Astrocyte (in vitro differentiated cells and primary cell): ENCODE results near the gene NSF. TPM values are rescaled to one million over a fixed set of nuclear protein-coding genes. Genes with fewer than 3 reads are reported as not detected.

Experiments
- DNase-seq: peaks from one replicate; pipeline ENCODE4 v3.0.0-alpha.2; 2010; ENCODE audit warnings: low read depth
- FAIRE-seq: peaks from 2 replicates; lab custom pipeline; 2011; peaks lifted over from hg19 to GRCh38; lab: Jason Lieb, UNC
- H2AFZ ChIP-seq: 2 replicates; pipeline ENCODE4 v1.6.0; 2012; ENCODE audit warnings: low read depth, low read length, inconsistent platforms
- H3K27ac ChIP-seq: 2 replicates; pipeline ENCODE4 v1.5.1; 2011; ENCODE audit warnings: low read depth, low read length, inconsistent platforms
- H3K27me3 ChIP-seq: 2 replicates; pipeline ENCODE4 v1.6.0; 2011; ENCODE audit warnings: low read length, inconsistent platforms; ENCODE audit not compliant: insufficient read depth
- H3K36me3 ChIP-seq: 2 replicates; pipeline ENCODE4 v1.5.1; 2011; ENCODE audit warnings: low read length, inconsistent platforms; ENCODE audit not compliant: insufficient read depth
- H3K4me1 ChIP-seq: 2 replicates; pipeline ENCODE4 v1.5.1; 2011; ENCODE audit warnings: low read length, inconsistent platforms; ENCODE audit not compliant: insufficient read depth
- H3K4me2 ChIP-seq: 2 replicates; pipeline ENCODE4 v1.6.0; 2012; ENCODE audit warnings: low read length, inconsistent platforms
- H3K4me3 ChIP-seq: 2 replicates; pipeline ENCODE4 v1.5.1; 2011; ENCODE audit warnings: low read depth, mild to moderate bottlenecking, low read length, inconsistent platforms; ENCODE audit not compliant: insufficient read depth
- H3K79me2 ChIP-seq: 2 replicates; pipeline ENCODE4 v1.6.0; 2012; ENCODE audit warnings: mild to moderate bottlenecking, low read length, inconsistent platforms; ENCODE audit not compliant: insufficient read depth
- H3K9ac ChIP-seq: 2 replicates; pipeline ENCODE4 v1.6.0; 2012; ENCODE audit warnings: mild to moderate bottlenecking, low read length, inconsistent platforms
- H3K9me3 ChIP-seq: 2 replicates; pipeline ENCODE4 v1.5.1; 2012; ENCODE audit warnings: low read depth, mild to moderate bottlenecking, low read length, inconsistent platforms; ENCODE audit not compliant: insufficient read depth
- H4K20me1 ChIP-seq: 2 replicates; pipeline ENCODE4 v1.6.0; 2012; ENCODE audit warnings: low read length, inconsistent platforms; ENCODE audit not compliant: insufficient read depth
- H3K27ac Mint-ChIP-seq: one replicate; pipeline ENCODE4 v1.8.0; 2021; ENCODE audit warnings: mild to moderate bottlenecking, mixed read lengths; ENCODE audit not compliant: unreplicated experiment
- H3K27me3 Mint-ChIP-seq: one replicate; pipeline ENCODE4 v1.8.0; 2021; ENCODE audit warnings: low read depth, mixed read lengths; ENCODE audit not compliant: unreplicated experiment
- H3K36me3 Mint-ChIP-seq: one replicate; pipeline ENCODE4 v1.8.0; 2021; ENCODE audit warnings: low read depth, mixed read lengths; ENCODE audit not compliant: unreplicated experiment
- H3K4me1 Mint-ChIP-seq: one replicate; pipeline ENCODE4 v1.8.0; 2021; ENCODE audit warnings: low read depth, mixed read lengths; ENCODE audit not compliant: unreplicated experiment
- H3K4me3 Mint-ChIP-seq: one replicate; pipeline ENCODE4 v1.8.0; 2021; ENCODE audit warnings: mild to moderate bottlenecking, moderate library complexity, mixed read lengths; ENCODE audit not compliant: unreplicated experiment
- H3K9me3 Mint-ChIP-seq: one replicate; pipeline ENCODE4 v1.8.0; 2021; ENCODE audit warnings: mild to moderate bottlenecking, mixed read lengths; ENCODE audit not compliant: unreplicated experiment
- EZH2 ChIP-seq: IDR thresholded peaks from 2 replicates; pipeline ENCODE4 v1.6.1; 2012; ENCODE audit warnings: mild to moderate bottlenecking, low read length, inconsistent platforms; ENCODE audit not compliant: insufficient read depth
- total RNA-seq: library from RNA; stranded (reverse); gene quantifications from 2 replicates; pipeline ENCODE4 v1.2.1, GENCODE V29; 2021
- TF ChIP-seq, protein P1 (sequence below): IDR thresholded peaks from 2 replicates; pipeline ENCODE4 v1.5.1; 2011; ENCODE audit warnings: low read depth, mild to moderate bottlenecking, inconsistent platforms, low read length, moderate library complexity; ENCODE audit not compliant: insufficient read depth

Gene NSF
- total RNA-seq, 1 donor from 2014 or later, result 83.4 TPM

DNA sequence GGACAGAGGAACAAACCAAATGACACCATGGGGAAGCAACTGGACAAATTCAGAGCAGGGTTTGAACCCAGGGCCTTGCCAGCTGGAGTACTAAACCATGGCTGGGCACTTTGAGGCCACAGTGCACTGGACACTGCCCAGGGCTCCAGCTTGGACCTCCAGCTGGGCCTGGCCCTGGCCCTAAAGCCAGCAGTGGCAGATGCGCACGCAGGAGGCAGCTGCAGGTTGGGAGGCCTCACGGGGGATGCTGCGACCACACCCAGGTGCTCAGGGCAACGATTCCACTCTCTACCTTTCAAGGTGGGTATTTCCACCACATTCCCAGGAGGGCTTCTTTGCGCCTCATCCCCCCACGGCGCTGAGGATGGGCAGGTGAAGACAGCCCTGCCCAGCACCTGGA, 199.1 kb downstream of the NSF start:
- Histone ChIP-seq H4K20me1 (no peaks in the 10 kb centered on the region), H3K4me1 (no peaks in the 10 kb centered on the region), H3K27me3 (peaks cover 11% of the 10 kb centered on the region), H3K9ac (no peak overlapping the region), H3K27ac (no peak overlapping the region), H3K36me3 (no peaks in the 10 kb centered on the region), H2AFZ (no peak overlapping the region), H3K4me2 (no peak overlapping the region), H3K79me2 (no peaks in the 10 kb centered on the region), H3K9me3 (peaks cover 6% of the 10 kb centered on the region), H3K4me3 (no peak overlapping the region)
- peaks cover 5% of the 10 kb centered on the region for H3K36me3 Mint-ChIP-seq
- peaks cover 8% of the 10 kb centered on the region for H3K9me3 Mint-ChIP-seq
- H3K27ac Mint-ChIP-seq, result no peak overlapping the region
- peaks cover 49% of the 10 kb centered on the region for H3K27me3 Mint-ChIP-seq
- TF ChIP-seq, protein P1, sequence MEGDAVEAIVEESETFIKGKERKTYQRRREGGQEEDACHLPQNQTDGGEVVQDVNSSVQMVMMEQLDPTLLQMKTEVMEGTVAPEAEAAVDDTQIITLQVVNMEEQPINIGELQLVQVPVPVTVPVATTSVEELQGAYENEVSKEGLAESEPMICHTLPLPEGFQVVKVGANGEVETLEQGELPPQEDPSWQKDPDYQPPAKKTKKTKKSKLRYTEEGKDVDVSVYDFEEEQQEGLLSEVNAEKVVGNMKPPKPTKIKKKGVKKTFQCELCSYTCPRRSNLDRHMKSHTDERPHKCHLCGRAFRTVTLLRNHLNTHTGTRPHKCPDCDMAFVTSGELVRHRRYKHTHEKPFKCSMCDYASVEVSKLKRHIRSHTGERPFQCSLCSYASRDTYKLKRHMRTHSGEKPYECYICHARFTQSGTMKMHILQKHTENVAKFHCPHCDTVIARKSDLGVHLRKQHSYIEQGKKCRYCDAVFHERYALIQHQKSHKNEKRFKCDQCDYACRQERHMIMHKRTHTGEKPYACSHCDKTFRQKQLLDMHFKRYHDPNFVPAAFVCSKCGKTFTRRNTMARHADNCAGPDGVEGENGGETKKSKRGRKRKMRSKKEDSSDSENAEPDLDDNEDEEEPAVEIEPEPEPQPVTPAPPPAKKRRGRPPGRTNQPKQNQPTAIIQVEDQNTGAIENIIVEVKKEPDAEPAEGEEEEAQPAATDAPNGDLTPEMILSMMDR, result no peak
- no peak for TF ChIP-seq EZH2
- FAIRE-seq (no peak), DNase-seq (no peak)
- H3K4me1 Mint-ChIP-seq, result no peaks in the 10 kb centered on the region
- H3K4me3 Mint-ChIP-seq, result no peak overlapping the region

DNA sequence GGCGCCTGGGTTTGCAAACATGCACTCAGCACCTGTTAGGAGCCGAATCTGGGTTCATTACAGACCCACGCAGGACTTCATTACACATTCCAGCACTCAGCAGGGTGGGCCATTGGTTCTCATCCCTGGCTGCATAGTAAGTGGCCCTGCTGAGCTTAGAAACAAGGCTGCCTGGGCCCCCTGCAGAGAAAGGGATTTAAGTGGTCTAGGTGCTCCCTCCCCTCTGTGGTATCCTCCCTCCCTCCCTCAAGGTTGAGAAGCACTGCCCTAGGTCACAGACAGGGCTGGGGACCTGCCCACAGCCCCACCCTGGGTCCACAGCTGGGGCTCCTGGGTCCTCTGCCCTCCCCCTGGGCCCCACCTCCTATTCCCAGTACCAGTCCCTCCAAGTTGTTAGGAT, 199.7 kb downstream of the NSF start:
- Histone ChIP-seq H3K9ac (no peak overlapping the region), H3K27me3 (peaks cover 11% of the 10 kb centered on the region), H4K20me1 (no peaks in the 10 kb centered on the region), H3K36me3 (no peaks in the 10 kb centered on the region), H2AFZ (no peak overlapping the region), H3K4me3 (no peak overlapping the region), H3K4me1 (peaks cover under 1% of the 10 kb centered on the region), H3K4me2 (no peak overlapping the region), H3K27ac (no peak overlapping the region), H3K9me3 (peaks cover 6% of the 10 kb centered on the region), H3K79me2 (no peaks in the 10 kb centered on the region)
- H3K9me3 Mint-ChIP-seq, result peaks cover 8% of the 10 kb centered on the region
- FAIRE-seq (no peak), DNase-seq (no peak)
- H3K4me1 Mint-ChIP-seq, result no peaks in the 10 kb centered on the region
- peaks cover 5% of the 10 kb centered on the region for H3K36me3 Mint-ChIP-seq
- TF ChIP-seq, protein P1, result no peak
- TF ChIP-seq EZH2, result no peak
- H3K27me3 Mint-ChIP-seq, result peaks cover 49% of the 10 kb centered on the region
- H3K4me3 Mint-ChIP-seq, result no peak overlapping the region
- no peak overlapping the region for H3K27ac Mint-ChIP-seq

DNA sequence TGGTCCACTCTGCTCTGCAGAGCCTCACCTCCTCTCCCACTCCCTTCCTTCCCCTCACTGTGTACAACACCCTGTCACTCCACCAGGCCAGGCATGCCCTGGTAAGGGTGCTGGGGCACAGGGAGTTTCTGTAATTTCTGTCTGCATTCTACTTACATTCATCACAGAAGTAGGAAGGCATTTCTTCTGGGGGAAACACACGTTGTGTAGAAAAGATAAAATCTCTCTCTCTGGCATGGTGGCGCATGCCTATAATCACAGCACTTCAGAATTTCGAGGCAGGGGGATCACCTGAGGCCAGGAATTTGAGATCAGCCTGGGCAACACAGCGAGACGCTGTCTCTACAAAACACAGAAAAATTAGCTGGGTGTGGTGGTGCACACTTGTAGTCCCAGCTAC, 201.1 kb downstream of the NSF start:
- no peaks in the 10 kb centered on the region for H3K4me1 Mint-ChIP-seq
- H3K27ac Mint-ChIP-seq, result peak overlapping the region; percentile 42

More for the DNA sequence above, 201.1 kb downstream of the NSF start:
- Histone ChIP-seq H3K79me2 (no peaks in the 10 kb centered on the region), H3K9ac (no peak overlapping the region), H3K4me1 (peaks cover 4% of the 10 kb centered on the region), H3K27me3 (peaks cover 11% of the 10 kb centered on the region), H3K27ac (no peak overlapping the region), H3K9me3 (peaks cover 6% of the 10 kb centered on the region), H4K20me1 (no peaks in the 10 kb centered on the region), H3K36me3 (no peaks in the 10 kb centered on the region), H3K4me3 (no peak overlapping the region), H3K4me2 (no peak overlapping the region), H2AFZ (no peak overlapping the region)
- FAIRE-seq, result no peak
- DNase-seq, result no peak
- H3K27me3 Mint-ChIP-seq, result peaks cover 57% of the 10 kb centered on the region
- H3K36me3 Mint-ChIP-seq, result peaks cover 5% of the 10 kb centered on the region
- no peak overlapping the region for H3K4me3 Mint-ChIP-seq
- H3K9me3 Mint-ChIP-seq, result peaks cover 8% of the 10 kb centered on the region
- TF ChIP-seq EZH2, result no peak
- TF ChIP-seq, protein P1, result no peak
